ENCODE data around the gene PAX4. TPM values are rescaled to one million over a fixed set of nuclear protein-coding genes. Genes with fewer than 3 reads are reported as not detected.

PAX4 gene
- not detected for polyA plus RNA-seq (ENCODE audit: insufficient read depth in 1 of 5, insufficient read length in 5 of 5, low replicate concordance in 1 of 5)
- long read RNA-seq, donor 1: 0 reads
- long read RNA-seq, donor 2, partial matches to known transcripts: 177 of 195 reads
- long read RNA-seq, donor 2, other reads (novel, unspliced or antisense): 18 of 195 reads
- long read RNA-seq, donor 3: 0 reads
- long read RNA-seq, donor 4: 0 reads
- long read RNA-seq, donor 5: 0 reads
- long read RNA-seq, donor 6: 0 reads
- long read RNA-seq, donor 7: 0 reads
- long read RNA-seq, donor 8: 0 reads

- no peak for DNase-seq
These were observed at the start of gene PAX4 for GRCh38 chr7:127618042-127618441. PAX4 (minus strand) TSS chr7:127618142; CDS start chr7:127615928, 2,214 bp downstream.

- no peak for DNase-seq
These were observed 49.2 kb upstream of the PAX4 start for GRCh38 chr7:127667017-127667670.

GRCh38 chr7:127666602-127667001, 48.7 kb upstream of the PAX4 start:
- no peak for DNase-seq

GRCh38 chr7:127665922-127666321, 48.0 kb upstream of the PAX4 start:
- no peak for DNase-seq

- no peak for DNase-seq
These were observed 41.2 kb upstream of the PAX4 start for GRCh38 chr7:127658970-127659630.

- no peak for DNase-seq
These were observed 39.6 kb upstream of the PAX4 start for GRCh38 chr7:127657500-127657899.

GRCh38 chr7:127655720-127656119, 37.8 kb upstream of the PAX4 start:
- DNase-seq: no peak

GRCh38 chr7:127654404-127655394, 36.8 kb upstream of the PAX4 start:
- no peak for DNase-seq

GRCh38 chr7:127653396-127653795, 35.5 kb upstream of the PAX4 start:
- DNase-seq: no peak

GRCh38 chr7:127652333-127653248, 34.6 kb upstream of the PAX4 start:
- DNase-seq: no peak

GRCh38 chr7:127651556-127652332, 33.8 kb upstream of the PAX4 start, which contains the start of gene SND1:
SND1 (plus strand) TSS chr7:127652194; CDS start chr7:127652374, 180 bp downstream.
- DNase-seq: peak; percentile 98 to 99

- DNase-seq: no peak
These were observed 33.1 kb upstream of the PAX4 start for GRCh38 chr7:127650847-127651555.

GRCh38 chr7:127648986-127649385, 31.0 kb upstream of the PAX4 start:
- DNase-seq: no peak

GRCh38 chr7:127647636-127648035, 29.7 kb upstream of the PAX4 start:
- no peak for DNase-seq

- no peak for DNase-seq
These were observed 26.5 kb upstream of the PAX4 start for GRCh38 chr7:127644484-127644883.

- DNase-seq: no peak
These were observed 20.3 kb upstream of the PAX4 start for GRCh38 chr7:127638197-127638596.

GRCh38 chr7:127635659-127636285, 17.8 kb upstream of the PAX4 start:
- no peak for DNase-seq

GRCh38 chr7:127632276-127632910, 14.5 kb upstream of the PAX4 start:
- DNase-seq: no peak
